DOHH2 (cell line): ENCODE results near the gene HDAC4.

Source experiments
- H3F3A ChIP-seq: fragments of 200-600 bp; sonication (generic), shearing (Covaris generic); 2 replicates; pipeline ENCODE4 v1.6.0; 2016; ENCODE audit warnings: antibody characterized with exemption, mild to moderate bottlenecking; ENCODE audit not compliant: control insufficient read depth, insufficient read depth
- H3K27ac ChIP-seq: fragments of 200-600 bp; sonication (generic); 2 replicates; pipeline ENCODE4 v1.5.1; 2014; ENCODE audit warnings: low read depth, mild to moderate bottlenecking, low read length, moderate library complexity
- H3K27me3 ChIP-seq: fragments of 200-600 bp; sonication (generic); 2 replicates; pipeline ENCODE4 v1.6.1; 2014; ENCODE audit warnings: mild to moderate bottlenecking, low read length, mixed read lengths; ENCODE audit not compliant: control insufficient read depth
- H3K36me3 ChIP-seq: fragments of 200-600 bp; sonication (generic); 2 replicates; pipeline ENCODE4 v1.6.1; 2014; ENCODE audit warnings: mild to moderate bottlenecking, low read length, moderate library complexity, mixed read lengths; ENCODE audit not compliant: control insufficient read depth
- H3K4me1 ChIP-seq: fragments of 200-600 bp; sonication (generic); 2 replicates; pipeline ENCODE4 v1.6.1; 2014; ENCODE audit warnings: mild to moderate bottlenecking, low read length, mixed read lengths; ENCODE audit not compliant: control insufficient read depth
- H3K4me2 ChIP-seq: fragments of 200-600 bp; sonication (generic); 2 replicates; pipeline ENCODE4 v1.6.0; 2014; ENCODE audit warnings: mild to moderate bottlenecking, low read length, moderate library complexity
- H3K4me3 ChIP-seq: fragments of 200-600 bp; sonication (generic); 2 replicates; pipeline ENCODE4 v1.5.1; 2014; ENCODE audit warnings: mild to moderate bottlenecking, low read length, mixed read lengths
- H3K79me2 ChIP-seq: fragments of 200-600 bp; sonication (generic); 2 replicates; pipeline ENCODE4 v1.6.1; 2014; ENCODE audit warnings: mild to moderate bottlenecking, low read length, mixed read lengths; ENCODE audit not compliant: control insufficient read depth
- H3K9me2 ChIP-seq: fragments of 200-600 bp; sonication (generic); replicated peaks from 2 replicates; pipeline ENCODE4 v1.6.1; 2014; ENCODE audit warnings: mild to moderate bottlenecking, low read length, mixed read lengths; ENCODE audit not compliant: control insufficient read depth
- H3K9me3 ChIP-seq: fragments of 200-600 bp; sonication (generic); 2 replicates; pipeline ENCODE4 v1.6.1; 2014; ENCODE audit warnings: antibody characterized with exemption, low read length, mixed read lengths; ENCODE audit not compliant: control insufficient read depth, insufficient read depth
- H4K20me1 ChIP-seq: fragments of 200-600 bp; sonication (generic); 2 replicates; pipeline ENCODE4 v1.6.0; 2014; ENCODE audit warnings: low read depth, mild to moderate bottlenecking, antibody characterized with exemption, low read length, moderate library complexity; ENCODE audit not compliant: control insufficient read depth, insufficient read depth
- EZH2phosphoT487 ChIP-seq: fragments of 200-600 bp; sonication (generic); IDR thresholded peaks from 2 replicates; pipeline ENCODE4 v1.6.1; 2017; ENCODE audit warnings: borderline replicate concordance, mild to moderate bottlenecking, antibody characterized with exemption, low read length, moderate library complexity, mixed read lengths
- TF ChIP-seq, protein P1 (sequence below): fragments of 200-600 bp; sonication (generic); IDR thresholded peaks from one replicate; pipeline ENCODE4 v1.5.1; 2014; ENCODE audit warnings: antibody characterized with exemption, mild to moderate bottlenecking, low read depth, low read length; ENCODE audit not compliant: poor library complexity, severe bottlenecking

HDAC4 gene

GRCh38 chr2:239142296-239142695, 258.5 kb downstream of the HDAC4 start:
- no peaks in the 10 kb centered on the region for H3K79me2 ChIP-seq
- H3K4me1 ChIP-seq: no peaks in the 10 kb centered on the region
- H4K20me1 ChIP-seq: no peaks in the 10 kb centered on the region
- no peak overlapping the region for H3K4me2 ChIP-seq
- TF ChIP-seq, protein P1, sequence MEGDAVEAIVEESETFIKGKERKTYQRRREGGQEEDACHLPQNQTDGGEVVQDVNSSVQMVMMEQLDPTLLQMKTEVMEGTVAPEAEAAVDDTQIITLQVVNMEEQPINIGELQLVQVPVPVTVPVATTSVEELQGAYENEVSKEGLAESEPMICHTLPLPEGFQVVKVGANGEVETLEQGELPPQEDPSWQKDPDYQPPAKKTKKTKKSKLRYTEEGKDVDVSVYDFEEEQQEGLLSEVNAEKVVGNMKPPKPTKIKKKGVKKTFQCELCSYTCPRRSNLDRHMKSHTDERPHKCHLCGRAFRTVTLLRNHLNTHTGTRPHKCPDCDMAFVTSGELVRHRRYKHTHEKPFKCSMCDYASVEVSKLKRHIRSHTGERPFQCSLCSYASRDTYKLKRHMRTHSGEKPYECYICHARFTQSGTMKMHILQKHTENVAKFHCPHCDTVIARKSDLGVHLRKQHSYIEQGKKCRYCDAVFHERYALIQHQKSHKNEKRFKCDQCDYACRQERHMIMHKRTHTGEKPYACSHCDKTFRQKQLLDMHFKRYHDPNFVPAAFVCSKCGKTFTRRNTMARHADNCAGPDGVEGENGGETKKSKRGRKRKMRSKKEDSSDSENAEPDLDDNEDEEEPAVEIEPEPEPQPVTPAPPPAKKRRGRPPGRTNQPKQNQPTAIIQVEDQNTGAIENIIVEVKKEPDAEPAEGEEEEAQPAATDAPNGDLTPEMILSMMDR: no peak
- TF ChIP-seq EZH2phosphoT487: no peak
- no peaks in the 10 kb centered on the region for H3F3A ChIP-seq
- no peaks in the 10 kb centered on the region for H3K9me2 ChIP-seq
- no peaks in the 10 kb centered on the region for H3K9me3 ChIP-seq
- H3K27ac ChIP-seq: no peak overlapping the region
- H3K27me3 ChIP-seq: no peaks in the 10 kb centered on the region
- no peaks in the 10 kb centered on the region for H3K36me3 ChIP-seq
- no peak overlapping the region for H3K4me3 ChIP-seq

DNA sequence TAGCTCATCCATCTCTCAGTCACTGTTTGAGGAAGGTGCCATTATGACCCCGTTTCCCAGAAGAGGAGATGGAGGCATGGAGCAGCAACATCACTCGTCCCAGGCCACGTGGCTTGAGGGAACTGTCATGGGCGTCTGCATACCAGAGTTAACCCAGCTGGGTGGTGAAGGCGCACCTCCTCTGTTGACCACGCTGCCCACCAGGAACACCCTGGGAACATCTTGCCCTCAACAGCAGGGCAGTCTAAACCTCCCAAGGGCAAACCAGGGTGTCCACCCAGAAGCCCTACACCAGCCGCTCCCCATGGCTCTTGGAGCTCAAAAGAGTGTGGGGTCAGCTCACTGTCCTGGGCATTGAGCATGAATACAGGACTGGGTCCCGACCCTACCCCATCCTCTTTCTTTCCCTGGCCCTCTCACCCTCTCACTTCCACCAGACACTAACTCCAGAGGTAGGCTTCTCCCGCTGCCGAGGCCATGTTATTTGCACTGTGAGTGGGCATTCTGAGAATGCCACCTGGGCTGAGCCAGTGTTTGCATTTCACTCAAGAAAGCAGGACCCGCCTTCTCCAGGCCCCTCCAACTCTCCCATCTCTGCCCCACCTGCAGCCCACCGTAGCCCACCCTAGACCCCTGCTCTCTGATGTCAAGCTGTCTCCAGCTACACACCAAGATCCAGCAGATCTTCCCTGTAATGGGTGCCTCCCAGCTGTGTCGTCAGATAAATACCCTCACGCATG, 259.6 kb downstream of the HDAC4 start:
- H3K9me2 ChIP-seq: no peaks in the 10 kb centered on the region
- H3K9me3 ChIP-seq: no peaks in the 10 kb centered on the region
- no peaks in the 10 kb centered on the region for H4K20me1 ChIP-seq
- no peak overlapping the region for H3K4me3 ChIP-seq
- no peaks in the 10 kb centered on the region for H3F3A ChIP-seq
- H3K27ac ChIP-seq: no peak overlapping the region
- no peaks in the 10 kb centered on the region for H3K36me3 ChIP-seq
- TF ChIP-seq EZH2phosphoT487: no peak
- TF ChIP-seq, protein P1: no peak
- H3K4me1 ChIP-seq: no peaks in the 10 kb centered on the region
- H3K27me3 ChIP-seq: no peaks in the 10 kb centered on the region
- no peaks in the 10 kb centered on the region for H3K79me2 ChIP-seq
- no peak overlapping the region for H3K4me2 ChIP-seq

DNA sequence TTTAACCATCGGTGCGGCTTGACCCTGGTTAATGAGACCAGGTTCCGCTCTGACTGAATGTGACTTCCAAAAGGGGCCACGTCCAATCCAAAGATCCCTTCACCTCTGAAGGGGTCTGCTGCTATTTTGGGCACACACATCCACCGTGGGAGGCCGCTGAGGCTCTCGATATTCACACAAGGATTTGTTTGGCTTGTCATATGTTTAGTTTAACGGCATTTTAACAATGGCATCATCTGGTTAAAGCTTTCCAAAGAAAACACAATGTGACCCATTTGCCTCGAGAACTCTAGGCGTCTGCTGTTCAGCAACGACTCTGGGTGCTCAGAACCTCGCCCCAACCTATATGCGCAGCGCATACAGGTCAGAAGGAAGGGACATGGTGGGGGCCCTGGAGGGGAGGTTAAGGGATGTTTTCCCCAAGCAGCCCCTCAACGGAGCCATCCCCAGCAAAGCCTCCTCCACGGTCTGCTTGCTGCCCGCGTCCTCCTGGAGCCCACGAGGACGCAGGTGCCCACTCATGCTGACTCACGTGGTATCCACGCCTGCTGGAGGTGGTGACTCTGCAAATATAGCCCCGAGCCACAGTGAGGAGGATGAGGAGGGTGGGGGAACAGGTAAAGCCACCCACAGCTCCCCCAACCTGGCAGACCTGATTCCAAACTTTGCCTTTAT, 260.3 kb downstream of the HDAC4 start:
- TF ChIP-seq, protein P1: no peak
- TF ChIP-seq EZH2phosphoT487: no peak
- Histone ChIP-seq H4K20me1 (no peaks in the 10 kb centered on the region), H3K9me3 (no peaks in the 10 kb centered on the region), H3K4me2 (no peak overlapping the region), H3K4me1 (no peaks in the 10 kb centered on the region), H3F3A (no peaks in the 10 kb centered on the region), H3K9me2 (no peaks in the 10 kb centered on the region), H3K27ac (no peak overlapping the region), H3K79me2 (no peaks in the 10 kb centered on the region), H3K36me3 (no peaks in the 10 kb centered on the region), H3K4me3 (no peak overlapping the region), H3K27me3 (no peaks in the 10 kb centered on the region)
